ENCODE data around the gene RTP5. TPM values are rescaled to one million over a fixed set of nuclear protein-coding genes. Genes with fewer than 3 reads are reported as not detected.
"Not testable (repeated sequence)": the region's sequence is repeated elsewhere in the genome, so short reads cannot be mapped to it uniquely, and the experiment has no call there.

Gene RTP5
- polyA plus RNA-seq: not detected

- Mint-ChIP-seq H3K27ac (peak within 1 kb of the TSS; percentile 87 to 97 (median 93)), H3K9me3 (no peaks in the 10 kb centered on the region), H3K27me3 (ENCODE audit: low read depth in 3 of 3) (peaks cover 18 to 33% (median 31%) of the 10 kb centered on the region in 3 donors), H3K4me3 (peak within 1 kb of the TSS; percentile 57 to 86 (median 79)), H3K4me1 (peaks cover 60 to 69% of the 10 kb centered on the region in 2 donors), H3K36me3 (peaks cover 0 to 5% (median 0%) of the 10 kb centered on the region in 3 donors)
- peak; percentile 28 to 56 (median 37) for DNase-seq
Observed at GRCh38 chr2:241869087-241869961, at the start of gene RTP5. Gene RTP5, plus strand, starts transcription at chr2:241869729. Its CDS starts 28 bp downstream, at chr2:241869757.

GRCh38 chr2:241819947-241820624, 49.4 kb upstream of the RTP5 start:
- H3K9me3 Mint-ChIP-seq, DNase-seq, H3K36me3 Mint-ChIP-seq, H3K4me1 Mint-ChIP-seq, H3K27ac Mint-ChIP-seq, H3K4me3 Mint-ChIP-seq: not testable (repeated sequence)
- H3K27me3 Mint-ChIP-seq (ENCODE audit: low read depth in 3 of 3): peaks cover 10 to 12% (median 12%) of the 10 kb centered on the region in 3 donors

- H3K4me3 Mint-ChIP-seq: no peak overlapping the region
- peaks cover 7% of the 10 kb centered on the region in 2 donors for H3K4me1 Mint-ChIP-seq
- H3K27ac Mint-ChIP-seq: no peak overlapping the region
- peaks cover 8 to 15% (median 14%) of the 10 kb centered on the region in 3 donors for H3K27me3 Mint-ChIP-seq (ENCODE audit: low read depth in 3 of 3)
- no peak for DNase-seq
- peaks cover 0 to 7% (median 0%) of the 10 kb centered on the region in 6 donors for H3K9me3 Mint-ChIP-seq
- peaks cover 0 to 4% (median 3%) of the 10 kb centered on the region in 3 donors for H3K36me3 Mint-ChIP-seq
Observed at GRCh38 chr2:241820625-241821384, 48.7 kb upstream of the RTP5 start.

- Mint-ChIP-seq H3K27me3 (ENCODE audit: low read depth in 3 of 3) (peaks cover 11 to 17% (median 15%) of the 10 kb centered on the region in 3 donors), H3K4me1 (peaks cover 7% of the 10 kb centered on the region in 2 donors), H3K9me3 (peaks cover 0 to 7% (median 5%) of the 10 kb centered on the region in 6 donors), H3K27ac (no peak overlapping the region), H3K36me3 (peaks cover 0 to 4% (median 3%) of the 10 kb centered on the region in 3 donors), H3K4me3 (no peak overlapping the region)
- DNase-seq: no peak
Observed at GRCh38 chr2:241821460-241822263, 47.9 kb upstream of the RTP5 start.

- H3K27ac Mint-ChIP-seq: peak overlapping the region in 1 of 6 donors; percentile 71
- peaks cover 3 to 12% (median 10%) of the 10 kb centered on the region in 6 donors for H3K9me3 Mint-ChIP-seq
- H3K4me1 Mint-ChIP-seq: peaks cover 5 to 7% of the 10 kb centered on the region in 2 donors
- H3K4me3 Mint-ChIP-seq: no peak overlapping the region
- H3K36me3 Mint-ChIP-seq: peaks cover 0 to 4% (median 3%) of the 10 kb centered on the region in 3 donors
- no peak for DNase-seq
- peaks cover 11 to 17% (median 15%) of the 10 kb centered on the region in 3 donors for H3K27me3 Mint-ChIP-seq (ENCODE audit: low read depth in 3 of 3)
Observed at GRCh38 chr2:241822264-241822623, 47.3 kb upstream of the RTP5 start.

GRCh38 chr2:241823531-241824437, 45.7 kb upstream of the RTP5 start:
- DNase-seq, H3K4me3 Mint-ChIP-seq, H3K36me3 Mint-ChIP-seq, H3K4me1 Mint-ChIP-seq: not testable (repeated sequence)
- Mint-ChIP-seq H3K9me3 (peaks cover 9 to 21% (median 13%) of the 10 kb centered on the region in 6 donors), H3K27ac (peak overlapping the region in 4 of 6 donors; percentile 37 to 77 (median 44)), H3K27me3 (ENCODE audit: low read depth in 3 of 3) (peaks cover 14 to 16% (median 15%) of the 10 kb centered on the region in 3 donors)

GRCh38 chr2:241827394-241827793, 42.1 kb upstream of the RTP5 start:
- Mint-ChIP-seq H3K4me1 (no peaks in the 10 kb centered on the region), H3K27ac (no peak overlapping the region), H3K4me3 (no peak overlapping the region)

GRCh38 chr2:241833101-241833663, 36.3 kb upstream of the RTP5 start:
- Mint-ChIP-seq H3K4me3 (no peak overlapping the region), H3K9me3 (peaks cover 0 to under 1% (median 0%) of the 10 kb centered on the region in 6 donors), H3K27me3 (ENCODE audit: low read depth in 3 of 3) (peaks cover 4 to 20% (median 12%) of the 10 kb centered on the region in 3 donors), H3K4me1 (peaks cover 7 to 13% of the 10 kb centered on the region in 2 donors), H3K36me3 (peaks cover 0 to 4% (median 0%) of the 10 kb centered on the region in 3 donors), H3K27ac (no peak overlapping the region)
- DNase-seq: no peak

More at GRCh38 chr2:241827394-241827793, 42.1 kb upstream of the RTP5 start:
- DNase-seq: no peak
- H3K27me3 Mint-ChIP-seq (ENCODE audit: low read depth in 3 of 3): peaks cover 15 to 20% (median 19%) of the 10 kb centered on the region in 3 donors
- peaks cover 9 to 21% (median 13%) of the 10 kb centered on the region in 6 donors for H3K9me3 Mint-ChIP-seq
- H3K36me3 Mint-ChIP-seq: peaks cover 0 to 8% (median 3%) of the 10 kb centered on the region in 3 donors

- not testable (repeated sequence) for H3K4me3 Mint-ChIP-seq, H3K9me3 Mint-ChIP-seq, DNase-seq, H3K27ac Mint-ChIP-seq, H3K36me3 Mint-ChIP-seq
- peaks cover 7 to 13% of the 10 kb centered on the region in 2 donors for H3K4me1 Mint-ChIP-seq
- peaks cover 4 to 20% (median 12%) of the 10 kb centered on the region in 3 donors for H3K27me3 Mint-ChIP-seq (ENCODE audit: low read depth in 3 of 3)
Observed at GRCh38 chr2:241833756-241834526, 35.6 kb upstream of the RTP5 start.

GRCh38 chr2:241834527-241835210, 34.9 kb upstream of the RTP5 start:
- no peak for DNase-seq
- no peaks in the 10 kb centered on the region for H3K9me3 Mint-ChIP-seq
- peaks cover 0 to 4% (median 0%) of the 10 kb centered on the region in 3 donors for H3K36me3 Mint-ChIP-seq
- H3K4me1 Mint-ChIP-seq: peaks cover 7 to 13% of the 10 kb centered on the region in 2 donors
- no peak overlapping the region for H3K4me3 Mint-ChIP-seq
- H3K27me3 Mint-ChIP-seq (ENCODE audit: low read depth in 3 of 3): peaks cover 4 to 20% (median 12%) of the 10 kb centered on the region in 3 donors
- H3K27ac Mint-ChIP-seq: no peak overlapping the region
